Astrocyte (in vitro differentiated cells and primary cell): ENCODE results near the gene CNN2.
A peak's percentile ranks its signal among the peaks of the same experiment; 100 is the strongest.

Source experiments
- EZH2 ChIP-seq: IDR thresholded peaks from 2 replicates; pipeline ENCODE4 v1.6.1; 2012; ENCODE audit warnings: mild to moderate bottlenecking, low read length, inconsistent platforms; ENCODE audit not compliant: insufficient read depth
- TF ChIP-seq, protein P1 (sequence below): IDR thresholded peaks from 2 replicates; pipeline ENCODE4 v1.5.1; 2011; ENCODE audit warnings: low read depth, mild to moderate bottlenecking, inconsistent platforms, low read length, moderate library complexity; ENCODE audit not compliant: insufficient read depth

DNA sequence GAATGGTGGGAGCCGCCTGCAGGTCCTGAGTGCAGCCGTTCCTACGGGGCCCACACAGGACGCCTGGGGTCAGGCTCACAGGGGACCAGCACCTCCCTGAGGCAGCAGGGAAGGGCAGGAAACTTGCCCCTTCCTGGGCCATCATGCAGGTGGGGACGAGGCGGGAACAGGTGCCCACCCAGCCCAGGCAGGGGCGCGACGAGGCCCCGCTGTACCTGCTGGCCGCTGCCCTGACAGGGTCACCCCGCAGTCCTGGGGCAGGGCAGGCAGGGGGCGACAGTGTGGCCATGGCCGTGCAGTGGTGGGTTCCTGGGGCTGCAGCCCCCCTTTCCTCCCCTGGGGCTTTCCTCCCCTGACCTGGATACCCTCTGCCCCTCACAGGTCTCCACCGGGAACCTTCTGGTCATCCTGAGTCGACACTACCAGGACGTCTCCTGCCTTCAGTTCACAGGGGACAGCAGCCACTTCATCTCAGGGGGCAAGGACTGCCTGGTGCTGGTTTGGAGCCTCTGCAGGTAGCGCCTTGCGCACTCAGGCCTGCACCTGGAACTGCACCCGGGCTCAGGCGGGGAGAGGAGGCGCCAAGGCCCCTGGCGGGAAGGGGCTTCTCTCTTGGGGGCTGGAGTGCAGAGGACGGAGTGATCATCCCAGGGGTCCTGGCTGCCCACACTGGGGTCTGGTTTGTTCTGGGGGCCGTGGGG lies 36.9 kb upstream of the CNN2 start:
- TF ChIP-seq, protein P1, sequence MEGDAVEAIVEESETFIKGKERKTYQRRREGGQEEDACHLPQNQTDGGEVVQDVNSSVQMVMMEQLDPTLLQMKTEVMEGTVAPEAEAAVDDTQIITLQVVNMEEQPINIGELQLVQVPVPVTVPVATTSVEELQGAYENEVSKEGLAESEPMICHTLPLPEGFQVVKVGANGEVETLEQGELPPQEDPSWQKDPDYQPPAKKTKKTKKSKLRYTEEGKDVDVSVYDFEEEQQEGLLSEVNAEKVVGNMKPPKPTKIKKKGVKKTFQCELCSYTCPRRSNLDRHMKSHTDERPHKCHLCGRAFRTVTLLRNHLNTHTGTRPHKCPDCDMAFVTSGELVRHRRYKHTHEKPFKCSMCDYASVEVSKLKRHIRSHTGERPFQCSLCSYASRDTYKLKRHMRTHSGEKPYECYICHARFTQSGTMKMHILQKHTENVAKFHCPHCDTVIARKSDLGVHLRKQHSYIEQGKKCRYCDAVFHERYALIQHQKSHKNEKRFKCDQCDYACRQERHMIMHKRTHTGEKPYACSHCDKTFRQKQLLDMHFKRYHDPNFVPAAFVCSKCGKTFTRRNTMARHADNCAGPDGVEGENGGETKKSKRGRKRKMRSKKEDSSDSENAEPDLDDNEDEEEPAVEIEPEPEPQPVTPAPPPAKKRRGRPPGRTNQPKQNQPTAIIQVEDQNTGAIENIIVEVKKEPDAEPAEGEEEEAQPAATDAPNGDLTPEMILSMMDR = peak; percentile 2
- no peak for TF ChIP-seq EZH2
